ENCODE data around the gene SAXO2.
"Not testable (repeated sequence)": the region's sequence is repeated elsewhere in the genome, so short reads cannot be mapped to it uniquely, and the experiment has no call there.

GRCh38 chr15:82267137-82267536 is 4.5 kb downstream of the SAXO2 start:
- not testable (repeated sequence) for TF ChIP-seq ELF4 (IDR thresholded peaks at IDR 0.05); NFRKB (IDR thresholded peaks at IDR 0.05); SUZ12 (IDR thresholded peaks at IDR 0.05); BHLHE40 (IDR thresholded peaks at IDR 0.05; ENCODE audit: borderline replicate concordance); FOXA1 (IDR thresholded peaks at IDR 0.05); LEF1 (IDR thresholded peaks at IDR 0.05; ENCODE audit: borderline replicate concordance); FOXM1 (IDR thresholded peaks at IDR 0.05; ENCODE audit: borderline replicate concordance); ARNT (IDR thresholded peaks at IDR 0.05)

Data from HEK293T (cell line).